CD4-positive, alpha-beta T cell (primary cell): ENCODE measurements around the gene PHKB. TPM values are rescaled to one million over a fixed set of nuclear protein-coding genes. Genes with fewer than 3 reads are reported as not detected.

Source experiments
- ATAC-seq: fragments of 200-7000 bp; cut with Tn5 transposase; one replicate; pipeline ENCODE4 v1.10.0; 2022; ENCODE audit warnings: mild to moderate bottlenecking; ENCODE audit not compliant: poor library complexity
- CTCF ChIA-PET: fragments of 350-600 bp; sonication (Branson Sonifier 250); formaldehyde crosslinking; loops from one replicate; lab custom pipeline; 2021; ENCODE audit warnings: antibody characterized with exemption, inconsistent platforms; lab: Charles Lee
- POLR2A ChIA-PET: fragments of 350-600 bp; sonication (Branson Sonifier 250); formaldehyde crosslinking; loops from one replicate; lab custom pipeline; 2021; ENCODE audit warnings: antibody characterized with exemption, inconsistent platforms; lab: Charles Lee
- DNase-seq, 14 experiments: peaks; one replicate each; pipeline ENCODE4 v3.0.0-alpha.2; 2013 to 2020; ENCODE audit warnings: mixed read lengths in 2 of 14
- H3K27ac ChIP-seq, 2 donors: one replicate each; pipeline versions ENCODE4 v1.5.1 to v1.7.0; 2013; ENCODE audit warnings: low read length in 2 of 2, low read depth in 1 of 2, mild to moderate bottlenecking in 1 of 2
- H3K27me3 ChIP-seq, 2 experiments: 1 replicate in 1 of 2; 2 replicates in 1 of 2; pipeline versions ENCODE4 v1.6.1 to v1.7.0; 2013; ENCODE audit warnings: low read length in 2 of 2, control low read depth in 1 of 2, mild to moderate bottlenecking in 1 of 2, moderate library complexity in 1 of 2; ENCODE audit not compliant: insufficient read depth in 2 of 2, control insufficient read depth in 1 of 2
- H3K36me3 ChIP-seq: one replicate; pipeline ENCODE4 v1.6.1; 2013; ENCODE audit warnings: low read length, control low read depth; ENCODE audit not compliant: insufficient read depth
- H3K4me1 ChIP-seq: one replicate; pipeline ENCODE4 v1.6.1; 2013; ENCODE audit warnings: low read length, control low read depth; ENCODE audit not compliant: insufficient read depth
- H3K4me3 ChIP-seq: one replicate; pipeline ENCODE4 v1.5.1; 2013; ENCODE audit warnings: mild to moderate bottlenecking, low read length, moderate library complexity
- H3K9me3 ChIP-seq, 2 experiments: 1 replicate in 1 of 2; 2 replicates in 1 of 2; pipeline versions ENCODE4 v1.6.1 to v1.7.0; 2013; ENCODE audit warnings: low read length in 2 of 2, mild to moderate bottlenecking in 2 of 2, control low read depth in 1 of 2, moderate library complexity in 1 of 2; ENCODE audit not compliant: control insufficient read depth in 1 of 2, insufficient read depth in 1 of 2
- H3K27ac Mint-ChIP-seq: one replicate; pipeline ENCODE4 v1.8.0; 2020; ENCODE audit warnings: mixed read lengths
- H3K27me3 Mint-ChIP-seq: one replicate; pipeline ENCODE4 v1.8.0; 2021; ENCODE audit warnings: mixed read lengths
- H3K36me3 Mint-ChIP-seq: one replicate; pipeline ENCODE4 v1.8.0; 2021; ENCODE audit warnings: low read depth, mixed read lengths
- H3K4me1 Mint-ChIP-seq: one replicate; pipeline ENCODE4 v1.8.0; 2021; ENCODE audit warnings: low read depth, mixed read lengths
- H3K4me3 Mint-ChIP-seq: one replicate; pipeline ENCODE4 v1.8.0; 2020; ENCODE audit warnings: mild to moderate bottlenecking, mixed read lengths
- H3K9me3 Mint-ChIP-seq: one replicate; pipeline ENCODE4 v1.8.0; 2020; ENCODE audit warnings: mixed read lengths
- CTCF ChIP-seq: fragments of 200-600 bp; IDR thresholded peaks from one replicate; pipeline ENCODE4 v1.8.0; 2022; ENCODE audit warnings: antibody characterized with exemption, mild to moderate bottlenecking
- intact Hi-C, 2 experiments: fragments of 100-400 bp; cut with DNase I in 1 of 2; cut with micrococcal nuclease in 1 of 2; formaldehyde crosslinking; loops; one replicate each; pipeline versions ENCODE4 v1.15.1 to v1.9.0; 2023 to 2025; cut with DNase I, micrococcal nuclease
- total RNA-seq, 174 experiments: library from RNA in 2 of 174; stranded (reverse) in 2 of 174; gene quantifications; one replicate each; pipeline ENCODE4 v1.2.3 and lab custom pipeline; 2021 to 2026

Gene PHKB
- total RNA-seq, 2 experiments from 2014 or later, result 28.8 to 31.3 TPM

DNA sequence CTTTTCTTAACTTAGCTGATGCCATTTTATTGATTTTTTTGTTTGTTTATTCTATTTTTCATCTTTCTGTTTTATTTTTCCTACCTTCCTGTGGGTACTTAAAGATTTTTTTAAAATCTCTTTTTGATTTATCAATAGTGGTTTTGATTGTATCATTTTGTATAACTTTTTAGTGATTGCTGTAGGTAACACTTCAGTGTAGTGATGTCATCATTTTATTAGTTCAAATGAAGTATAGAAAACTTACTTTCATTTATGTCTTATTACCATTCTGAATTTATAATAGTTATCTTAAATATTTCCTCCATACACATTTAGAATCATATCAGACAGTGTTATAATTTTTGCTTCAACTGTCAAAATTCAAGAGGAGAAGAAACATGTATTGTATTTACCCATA is 115.9 kb downstream of the PHKB start:
- ATAC-seq (no peak), DNase-seq (no peak)
- Histone ChIP-seq H3K4me3 (no peak overlapping the region), H3K27ac (no peak overlapping the region), H3K27me3 (no peaks in the 10 kb centered on the region), H3K4me1 (peaks cover 20% of the 10 kb centered on the region), H3K9me3 (peaks cover 0 to 4% of the 10 kb centered on the region in 2 experiments), H3K36me3 (peaks cover 2% of the 10 kb centered on the region)
- Mint-ChIP-seq H3K27me3 (no peaks in the 10 kb centered on the region), H3K4me1 (peaks cover 25% of the 10 kb centered on the region), H3K9me3 (peaks cover 2% of the 10 kb centered on the region), H3K27ac (no peak overlapping the region), H3K36me3 (peaks cover 70% of the 10 kb centered on the region), H3K4me3 (no peak overlapping the region)
- TF ChIP-seq CTCF, result no peak
- POLR2A ChIA-PET, result no interaction called here
- intact Hi-C loops, result no loop called here
- CTCF ChIA-PET, result no interaction called here

DNA sequence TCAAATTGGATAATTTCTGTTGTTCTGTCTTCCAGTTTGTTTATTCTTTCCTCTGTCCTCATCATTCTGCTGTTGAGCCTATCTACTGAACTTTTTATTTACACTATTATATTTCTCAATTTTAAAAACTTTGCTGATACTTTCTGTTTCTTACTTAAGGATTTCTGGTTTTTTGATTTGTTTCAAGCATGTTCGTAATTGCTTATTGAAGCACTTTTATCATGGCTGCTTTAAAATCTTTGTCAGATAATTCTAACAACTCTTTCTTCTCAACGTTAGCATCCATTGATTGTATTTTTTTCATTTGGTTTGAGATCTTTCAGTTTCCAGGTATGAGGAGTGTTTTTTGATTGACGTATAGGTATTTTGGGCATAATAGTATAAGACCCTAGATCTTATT is 116.9 kb downstream of the PHKB start:
- peaks cover 16% of the 10 kb centered on the region for H3K4me1 ChIP-seq
- ATAC-seq, result no peak
- peaks cover 70% of the 10 kb centered on the region for H3K36me3 Mint-ChIP-seq
- intact Hi-C loops, result no loop called here
- ChIA-PET POLR2A (no interaction called here), CTCF (no interaction called here)
- DNase-seq, result no peak
- peaks cover 0 to 3% of the 10 kb centered on the region in 2 experiments for H3K9me3 ChIP-seq
- no peaks in the 10 kb centered on the region for H3K27me3 Mint-ChIP-seq
- H3K4me3 ChIP-seq, result no peak overlapping the region
- peaks cover 15% of the 10 kb centered on the region for H3K4me1 Mint-ChIP-seq
- TF ChIP-seq CTCF, result no peak
- no peak overlapping the region for H3K27ac Mint-ChIP-seq
- H3K27me3 ChIP-seq, result no peaks in the 10 kb centered on the region
- H3K9me3 Mint-ChIP-seq, result no peaks in the 10 kb centered on the region
- peaks cover 2% of the 10 kb centered on the region for H3K36me3 ChIP-seq
- no peak overlapping the region for H3K4me3 Mint-ChIP-seq
- no peak overlapping the region for H3K27ac ChIP-seq

DNA sequence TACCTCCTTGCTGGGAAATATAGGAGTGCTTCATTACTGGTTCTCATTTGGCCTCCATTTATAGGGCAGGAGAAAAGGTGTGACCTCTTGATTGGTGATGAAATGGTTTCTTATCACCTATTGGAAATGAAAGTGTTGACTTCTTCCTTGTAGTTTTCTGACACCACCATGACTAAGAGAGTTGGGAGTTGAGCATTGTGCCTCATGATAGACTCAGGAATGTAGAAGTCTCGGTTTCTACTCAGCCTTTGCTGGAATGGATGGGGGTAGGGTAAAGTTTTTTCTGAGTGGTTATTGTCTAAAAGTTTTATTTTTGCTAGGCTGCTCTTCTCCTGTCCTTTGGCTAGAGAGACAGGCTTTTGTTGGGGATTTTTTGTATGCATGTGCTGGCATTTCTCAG is 117.4 kb downstream of the PHKB start:
- ATAC-seq, result no peak
- no peak overlapping the region for H3K4me3 ChIP-seq
- Mint-ChIP-seq H3K9me3 (no peaks in the 10 kb centered on the region), H3K27me3 (no peaks in the 10 kb centered on the region), H3K36me3 (peaks cover 76% of the 10 kb centered on the region), H3K27ac (no peak overlapping the region), H3K4me1 (peaks cover 15% of the 10 kb centered on the region), H3K4me3 (no peak overlapping the region)
- POLR2A ChIA-PET, result no interaction called here
- H3K4me1 ChIP-seq, result peaks cover 11% of the 10 kb centered on the region
- no peaks in the 10 kb centered on the region for H3K9me3 ChIP-seq
- intact Hi-C loops, result no loop called here
- no peaks in the 10 kb centered on the region for H3K27me3 ChIP-seq
- H3K27ac ChIP-seq, result no peak overlapping the region
- peaks cover 2% of the 10 kb centered on the region for H3K36me3 ChIP-seq
- CTCF ChIA-PET, result no interaction called here
- no peak for DNase-seq
- no peak for TF ChIP-seq CTCF
